Epidermal melanocyte (primary cell): Measurements from ENCODE around the gene C5AR2.
A peak's percentile ranks its signal among the peaks of the same experiment; 100 is the strongest.
"Not testable (repeated sequence)": the region's sequence is repeated elsewhere in the genome, so short reads cannot be mapped to it uniquely, and the experiment has no call there.

Experiments used
- DNase-seq: peaks from one replicate; pipeline ENCODE4 v3.0.0; 2011; ENCODE audit warnings: low spot score; ENCODE audit not compliant: insufficient read length

Gene C5AR2

GRCh38 chr19:47331931-47332547 is at the start of gene C5AR2:
Gene C5AR2 (plus strand): TSS chr19:47332175. CDS start chr19:47340800, 8,625 bp downstream.
- DNase-seq: no peak

DNA sequence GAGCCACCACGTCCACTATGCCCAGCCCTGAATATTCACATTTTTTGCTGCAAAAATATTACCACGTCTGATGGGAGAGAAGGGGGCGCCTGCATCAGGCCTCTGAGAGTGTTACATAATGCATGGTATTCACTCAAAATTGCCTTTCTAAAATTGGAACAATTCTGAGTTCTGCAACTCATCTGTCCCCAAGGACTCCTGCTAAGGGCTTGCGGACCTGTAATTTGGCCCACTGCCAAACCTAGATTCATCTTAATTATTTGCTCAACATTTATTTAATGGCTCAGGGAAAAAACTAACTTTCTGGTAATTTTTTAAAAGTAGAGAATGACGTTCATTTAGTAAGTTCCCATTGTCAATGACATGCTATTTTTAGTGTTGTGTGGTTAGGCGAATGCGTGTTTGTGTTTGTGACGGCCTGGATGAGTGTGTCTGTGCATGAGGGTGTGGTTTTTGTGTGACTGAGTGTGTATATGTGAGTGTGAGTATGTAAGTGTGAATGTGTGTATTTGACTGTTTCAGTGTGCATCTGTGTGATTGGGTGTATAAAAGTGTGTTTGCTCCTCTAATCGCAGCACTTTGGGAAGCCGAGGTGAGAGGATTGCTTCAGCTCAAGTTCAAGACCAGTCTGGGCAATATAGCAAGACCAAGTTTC is 48.4 kb upstream of the C5AR2 start:
- no peak for DNase-seq

GRCh38 chr19:47284324-47284899 is 47.6 kb upstream of the C5AR2 start:
- no peak for DNase-seq

DNA sequence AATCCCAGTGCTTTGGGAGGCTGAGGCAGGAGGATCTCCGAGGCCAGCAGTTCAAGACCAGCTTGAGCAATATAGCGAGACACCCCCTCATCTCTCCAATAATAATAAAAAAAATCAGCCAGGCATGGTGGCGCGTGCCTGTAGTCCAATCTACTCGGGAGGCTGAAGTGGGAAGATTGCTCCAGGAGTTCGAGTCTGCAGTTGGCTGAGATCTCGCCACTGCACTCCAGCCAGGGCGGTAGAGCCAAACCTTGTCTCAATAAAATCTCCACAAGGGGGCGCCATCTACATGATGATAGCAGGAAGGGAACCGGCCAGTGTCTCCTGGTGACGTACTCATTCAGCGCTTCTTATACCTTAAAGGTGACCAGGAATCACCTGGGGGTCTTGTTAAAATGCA is 35.9 kb upstream of the C5AR2 start:
- DNase-seq: peak; percentile 73

DNA sequence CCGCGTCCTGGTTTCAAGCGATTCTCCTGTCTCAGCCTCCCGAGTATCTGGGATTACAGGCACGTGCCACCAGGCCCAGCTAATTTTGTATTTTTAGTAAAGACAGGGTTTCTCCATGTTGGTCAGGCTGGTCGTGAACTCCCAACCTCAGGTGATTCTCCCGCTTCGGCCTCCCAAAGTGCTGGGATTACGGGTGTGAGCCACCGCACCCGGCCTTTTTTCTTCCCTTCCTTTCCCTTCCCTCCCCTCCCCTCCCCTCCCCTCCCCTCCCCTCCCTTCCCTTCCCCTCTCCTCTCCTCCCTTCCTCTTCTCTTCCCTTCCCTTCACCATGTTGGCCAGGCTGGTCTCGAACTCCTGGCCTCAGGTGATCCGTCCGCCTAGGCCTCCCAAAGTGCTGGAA is 31.1 kb upstream of the C5AR2 start:
- not testable (repeated sequence) for DNase-seq

GRCh38 chr19:47302249-47302648 is 29.7 kb upstream of the C5AR2 start:
- DNase-seq: no peak

DNA sequence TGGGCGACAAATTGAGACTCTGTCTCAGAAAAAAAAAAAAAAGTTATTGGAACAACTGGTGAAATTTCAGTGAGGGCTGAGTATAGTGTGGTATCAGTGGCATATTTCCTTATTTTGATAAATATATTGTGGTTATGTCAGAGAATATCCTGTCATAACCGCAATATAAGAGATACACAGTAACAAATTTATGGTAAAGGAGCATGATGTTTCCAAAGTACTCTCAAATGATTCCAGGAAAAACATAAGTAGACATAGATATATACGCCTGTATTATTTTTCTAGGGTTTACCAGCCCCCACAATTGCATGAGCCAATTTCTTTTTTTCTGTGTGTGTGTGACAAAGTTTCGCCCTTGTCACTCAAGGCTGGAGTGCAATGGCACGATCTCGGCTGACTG is 28.0 kb upstream of the C5AR2 start:
- no peak for DNase-seq

GRCh38 chr19:47305309-47305751 is 26.6 kb upstream of the C5AR2 start:
- peak; percentile 86 for DNase-seq

DNA sequence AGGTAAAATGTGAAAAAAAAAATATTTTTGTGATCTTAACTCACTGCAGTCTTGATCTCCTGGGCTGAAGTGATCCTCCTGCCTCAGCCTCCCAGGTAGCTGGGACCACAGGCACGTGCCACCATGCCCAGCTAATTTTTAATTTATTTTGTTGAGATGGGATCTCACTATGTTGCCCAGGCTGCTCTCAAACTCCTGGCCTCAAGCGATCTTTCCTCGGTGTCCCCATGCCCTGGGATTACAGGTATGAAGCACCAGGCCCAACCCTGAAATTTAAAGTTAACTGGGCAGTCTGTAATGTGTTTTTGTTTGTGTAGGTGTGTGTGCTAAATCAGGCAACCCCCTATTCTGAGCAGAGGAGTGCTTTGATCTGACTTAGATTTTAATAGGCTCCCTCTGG is 25.7 kb upstream of the C5AR2 start:
- DNase-seq: no peak

DNA sequence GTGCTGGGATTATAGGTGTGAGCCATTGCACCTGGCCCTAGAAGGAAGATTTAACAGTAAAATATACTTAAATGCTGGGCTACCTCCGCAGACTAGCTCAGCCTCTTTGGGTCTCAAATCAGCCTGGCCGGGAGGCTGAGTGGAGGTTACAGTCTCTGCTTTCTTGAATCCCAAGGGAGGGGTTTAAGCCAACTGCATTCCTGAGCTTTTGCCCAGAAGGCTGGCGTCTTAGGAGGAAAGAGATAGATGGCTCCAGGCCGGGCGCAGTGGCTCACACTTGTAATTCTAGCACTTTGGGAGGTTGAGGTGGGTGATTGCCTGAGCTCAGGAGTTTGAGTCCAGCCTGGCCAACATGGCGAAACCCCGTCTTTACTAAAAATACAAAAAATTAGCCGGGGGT is 22.9 kb upstream of the C5AR2 start:
- no peak for DNase-seq

DNA sequence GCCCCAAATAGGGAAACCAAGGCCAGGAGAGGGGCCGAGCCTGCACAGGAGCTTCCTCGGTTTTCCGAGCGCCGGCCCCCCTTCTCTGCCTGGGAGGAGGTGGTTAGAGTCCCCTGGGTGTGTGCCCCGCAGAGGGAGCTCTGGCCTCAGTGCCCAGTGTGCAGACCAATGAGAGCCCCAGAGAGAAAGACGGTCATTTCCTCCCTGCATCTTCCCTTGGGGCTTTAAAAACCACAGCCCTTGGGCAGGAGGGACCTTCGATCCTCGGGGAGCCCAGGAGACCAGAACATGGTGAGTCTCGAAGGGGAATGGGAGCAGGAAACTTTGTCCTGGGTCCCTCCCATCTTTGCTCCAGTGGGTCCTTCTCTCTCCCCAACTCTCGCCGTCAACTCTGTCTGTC is 22.4 kb upstream of the C5AR2 start, which contains the start of gene C5AR1:
Gene C5AR1 (plus strand): TSS at position 254 of the 400 bp plus-strand sequence. CDS start 35 bp downstream, at position 289.
- DNase-seq: no peak

- no peak for DNase-seq
Measured at GRCh38 chr19:47310323-47310722, 21.7 kb upstream of the C5AR2 start.

- DNase-seq: no peak
Measured at GRCh38 chr19:47310819-47311218, 21.2 kb upstream of the C5AR2 start.

DNA sequence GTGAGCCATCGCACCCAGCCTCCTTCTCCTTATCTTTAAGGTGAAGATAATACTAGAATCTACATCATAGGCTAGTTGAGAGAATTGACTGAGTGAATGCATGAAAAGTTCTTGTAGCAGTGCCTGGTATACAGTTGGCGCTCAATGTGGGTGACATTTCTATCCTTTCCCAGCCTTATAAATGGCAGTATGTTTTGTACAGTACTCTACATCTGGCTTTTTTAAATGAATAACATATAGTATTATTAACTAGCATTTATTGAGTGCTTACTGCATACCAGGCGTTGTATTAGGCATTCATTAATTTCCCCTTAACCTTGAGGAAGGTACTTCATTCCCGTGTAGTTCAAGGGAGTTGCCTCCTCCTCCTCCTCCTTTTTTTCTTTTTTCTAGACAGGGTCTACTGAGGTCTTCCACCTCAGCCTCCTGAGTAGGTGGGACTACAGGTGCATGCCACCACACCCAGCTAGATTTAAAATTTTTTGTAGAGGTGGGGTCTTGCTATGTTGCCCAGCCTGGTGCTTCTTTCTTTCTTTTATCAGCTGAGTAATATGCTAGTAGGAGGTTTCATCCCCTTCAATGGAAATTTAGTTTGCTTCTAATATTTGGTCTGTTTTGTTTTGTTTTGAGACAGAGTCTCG is 19.5 kb upstream of the C5AR2 start:
- no peak for DNase-seq

DNA sequence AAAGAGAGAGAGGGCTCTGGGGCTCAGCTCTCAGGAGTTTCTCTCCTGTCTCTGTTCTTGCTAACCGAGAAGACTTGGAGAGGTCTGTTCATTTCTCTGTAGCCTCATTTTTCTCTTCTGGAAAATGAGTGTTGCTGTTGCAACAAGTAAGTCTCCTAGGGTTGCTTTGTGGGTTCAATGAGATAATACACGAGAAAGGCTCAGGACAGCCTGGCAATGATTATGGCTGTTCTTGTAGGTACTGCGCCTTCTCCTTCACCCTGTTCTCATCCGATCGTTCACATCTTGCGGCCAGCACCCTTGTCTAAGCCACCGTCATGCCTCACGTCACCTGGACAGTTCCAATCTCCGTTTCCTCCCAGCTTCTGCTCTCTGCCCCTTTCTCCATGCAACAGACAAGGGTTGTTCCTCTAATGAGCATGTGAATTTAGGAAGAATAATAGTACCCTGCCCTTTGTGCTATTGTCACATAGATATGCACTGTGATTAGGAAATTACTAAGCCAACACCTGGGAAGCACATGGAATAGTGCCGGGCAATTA is 18.1 kb upstream of the C5AR2 start:
- DNase-seq: no peak

- DNase-seq: peak; percentile 41
Measured at GRCh38 chr19:47315125-47315821, 16.7 kb upstream of the C5AR2 start.

DNA sequence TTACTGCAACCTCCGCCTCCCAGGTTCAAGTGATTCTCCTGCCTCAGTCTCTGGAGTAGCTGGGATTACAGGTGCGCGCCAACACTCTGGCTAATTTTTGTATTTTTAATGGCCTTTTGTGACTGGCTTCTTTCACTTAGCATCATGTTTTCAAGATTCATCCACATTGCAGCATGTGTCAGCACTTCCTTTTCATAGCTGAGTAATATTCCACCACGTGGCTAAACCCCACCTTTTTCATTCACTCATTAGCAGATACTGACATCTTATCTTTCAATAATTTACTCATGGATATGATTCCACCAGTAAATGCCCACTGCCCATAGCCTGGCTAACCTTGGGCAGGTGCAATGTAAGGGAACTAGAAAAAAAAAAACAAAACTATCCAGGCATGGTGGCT is 15.5 kb upstream of the C5AR2 start:
- no peak for DNase-seq

GRCh38 chr19:47319923-47320871 is 11.8 kb upstream of the C5AR2 start:
- DNase-seq: no peak

DNA sequence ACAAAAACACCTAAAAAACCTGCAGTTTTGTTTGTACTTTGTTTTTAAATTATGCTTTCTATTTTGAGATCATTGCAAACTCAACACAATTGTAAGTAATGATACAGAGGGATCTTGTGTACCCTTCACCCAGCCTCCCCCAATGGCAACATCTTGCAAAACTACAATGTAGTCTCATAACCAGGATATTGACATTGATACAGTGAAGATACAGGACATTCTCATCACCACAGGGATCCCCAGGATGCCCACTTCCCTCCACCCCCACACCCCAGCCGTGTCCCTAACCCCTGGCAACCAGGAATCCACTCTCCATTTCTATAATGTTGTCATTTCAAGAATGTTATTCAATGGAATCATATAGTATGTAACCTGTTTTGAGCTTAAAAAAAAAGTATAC is 10.3 kb upstream of the C5AR2 start:
- DNase-seq: no peak

DNA sequence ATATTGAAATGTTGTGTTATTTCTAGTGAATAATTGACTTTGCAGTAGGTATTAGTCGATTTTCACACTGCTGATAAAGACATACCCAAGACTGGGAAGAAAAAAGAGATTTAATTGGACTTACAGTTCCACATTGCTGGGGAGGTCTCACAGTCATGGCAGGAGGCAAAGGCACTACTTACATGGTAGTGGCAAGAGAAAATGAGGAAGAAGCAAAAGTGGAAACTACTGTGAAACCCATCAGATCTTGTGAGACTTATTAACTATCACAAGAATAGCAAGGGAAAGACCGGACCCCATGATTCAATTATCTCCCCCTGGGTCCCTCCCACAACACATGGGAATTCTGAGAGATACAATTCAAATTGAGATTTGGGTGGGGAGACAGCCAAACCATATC is 9.9 kb upstream of the C5AR2 start:
- DNase-seq: no peak
